ENCODE results near the gene PARL.

GRCh38 chr3:183904833-183905780 lies 20.4 kb upstream of the PARL start:
- TF ChIP-seq FOXK1 (CRISPR knock-in tag; IDR thresholded peaks at IDR 0.05; ENCODE audit: borderline replicate concordance, low read depth): no peak
- no peak for TF ChIP-seq SP2 (CRISPR knock-in tag; IDR thresholded peaks at IDR 0.05)
- no peak for TF ChIP-seq MAFG (CRISPR knock-in tag; IDR thresholded peaks at IDR 0.05)

All from HepG2 (cell line).